CD4-positive, alpha-beta T cell treated with Interleukin-17A for 4 hours (primary cell): ENCODE results near the gene KCNH5.

ENCODE experiments used
- DNase-seq: peaks from one replicate; pipeline ENCODE4 v3.0.0-alpha.2; 2020; ENCODE audit warnings: mixed read lengths

Gene KCNH5

DNA sequence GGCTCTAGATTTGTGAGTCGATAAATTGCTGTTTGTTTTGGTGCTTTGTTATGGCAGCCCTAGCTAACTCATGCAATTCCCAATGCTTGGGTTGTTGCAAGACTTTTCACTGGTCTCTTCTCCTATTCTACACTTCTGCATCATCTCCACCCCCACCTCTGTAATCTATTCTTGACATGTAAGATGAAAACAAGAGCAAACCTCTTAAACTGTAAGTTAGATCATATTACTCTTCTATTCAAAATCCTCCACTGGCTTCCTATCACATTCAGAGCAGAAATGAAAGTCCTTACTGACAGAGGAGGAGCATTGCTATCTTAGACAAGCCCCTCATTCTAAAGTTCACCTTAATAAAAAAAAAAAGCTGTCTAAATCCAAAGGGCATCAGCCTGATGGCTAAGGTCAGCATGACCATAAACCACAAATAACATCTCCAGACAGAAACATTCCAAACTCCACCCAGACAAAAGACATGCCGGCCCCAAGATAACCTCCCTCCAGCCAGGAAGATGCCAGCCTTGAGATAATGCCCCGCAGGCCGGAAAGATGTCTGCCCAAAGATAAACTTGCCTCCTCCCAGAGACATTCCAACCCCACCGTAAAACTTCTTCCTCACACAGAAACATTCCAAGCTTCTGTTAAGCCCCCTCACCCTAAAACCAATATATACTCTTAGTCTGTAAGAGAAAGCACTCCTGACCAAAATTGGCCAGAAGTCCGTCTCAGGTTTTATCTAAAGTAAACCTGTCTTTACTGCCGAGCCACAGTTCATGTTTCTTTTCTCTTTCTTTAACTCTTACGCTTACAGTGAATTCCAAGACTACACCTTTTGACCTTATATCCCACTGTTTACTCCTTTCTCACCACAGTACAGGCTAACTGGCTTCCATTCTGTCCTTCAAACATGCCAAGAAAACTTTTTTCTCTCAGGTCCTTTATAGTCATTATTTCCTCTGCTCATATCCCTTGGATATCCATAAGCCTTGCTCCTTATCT lies 308.9 kb downstream of the KCNH5 start:
- no peak for DNase-seq

DNA sequence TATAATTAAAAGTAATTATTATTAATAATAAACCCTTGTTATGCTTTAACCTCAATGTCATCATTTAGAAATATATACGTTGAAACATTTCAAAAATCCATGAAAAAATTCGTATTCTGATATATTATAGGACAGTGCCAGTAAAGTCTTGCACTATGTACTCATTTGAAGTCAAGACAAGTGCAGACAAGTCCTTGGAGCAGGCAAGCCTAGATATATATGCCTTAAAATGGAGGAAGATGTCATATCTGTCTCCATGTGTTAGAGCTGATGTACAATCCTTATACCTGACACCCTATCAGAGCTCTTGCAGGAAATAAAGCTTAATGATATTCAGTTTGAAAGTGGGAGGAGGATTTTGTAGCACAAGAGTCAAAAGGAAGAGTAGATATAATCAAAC lies 310.4 kb downstream of the KCNH5 start:
- DNase-seq: no peak

DNA sequence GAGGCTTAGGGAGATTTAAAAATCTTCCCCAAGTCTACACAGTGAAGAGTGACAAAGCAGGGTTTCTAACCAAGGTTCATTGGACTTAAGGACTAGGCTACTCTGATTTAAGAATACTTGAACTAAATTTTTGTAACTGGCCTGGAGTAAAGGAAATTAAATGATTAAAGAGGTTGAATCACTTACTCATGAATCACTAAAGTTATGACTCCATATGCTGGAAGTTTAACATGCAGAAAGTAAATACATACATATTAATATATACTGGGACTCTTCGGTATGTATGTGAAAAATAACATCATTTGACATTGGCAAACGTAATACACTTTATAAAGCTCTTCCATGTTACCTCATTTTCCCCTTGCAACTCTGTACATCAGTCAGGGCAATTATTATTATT lies 322.9 kb downstream of the KCNH5 start:
- DNase-seq: no peak

DNA sequence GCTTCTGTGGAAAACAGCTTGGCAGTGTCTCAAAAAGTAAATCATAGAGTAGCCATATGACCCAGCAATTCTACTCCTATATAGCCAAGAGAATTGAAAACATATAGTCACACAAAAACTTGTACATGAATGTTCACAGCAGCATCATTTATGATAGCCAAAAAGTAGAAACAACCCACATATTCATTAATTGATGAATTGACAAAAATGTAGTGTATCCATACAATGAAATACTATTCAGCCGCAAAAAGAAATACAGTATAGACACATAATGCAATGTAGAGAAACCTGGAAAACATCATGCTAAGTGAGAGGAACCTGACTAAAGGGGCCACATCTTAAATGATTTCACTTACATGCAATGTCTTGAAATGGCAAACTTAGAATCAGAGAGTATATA lies 326.6 kb downstream of the KCNH5 start:
- no peak for DNase-seq

DNA sequence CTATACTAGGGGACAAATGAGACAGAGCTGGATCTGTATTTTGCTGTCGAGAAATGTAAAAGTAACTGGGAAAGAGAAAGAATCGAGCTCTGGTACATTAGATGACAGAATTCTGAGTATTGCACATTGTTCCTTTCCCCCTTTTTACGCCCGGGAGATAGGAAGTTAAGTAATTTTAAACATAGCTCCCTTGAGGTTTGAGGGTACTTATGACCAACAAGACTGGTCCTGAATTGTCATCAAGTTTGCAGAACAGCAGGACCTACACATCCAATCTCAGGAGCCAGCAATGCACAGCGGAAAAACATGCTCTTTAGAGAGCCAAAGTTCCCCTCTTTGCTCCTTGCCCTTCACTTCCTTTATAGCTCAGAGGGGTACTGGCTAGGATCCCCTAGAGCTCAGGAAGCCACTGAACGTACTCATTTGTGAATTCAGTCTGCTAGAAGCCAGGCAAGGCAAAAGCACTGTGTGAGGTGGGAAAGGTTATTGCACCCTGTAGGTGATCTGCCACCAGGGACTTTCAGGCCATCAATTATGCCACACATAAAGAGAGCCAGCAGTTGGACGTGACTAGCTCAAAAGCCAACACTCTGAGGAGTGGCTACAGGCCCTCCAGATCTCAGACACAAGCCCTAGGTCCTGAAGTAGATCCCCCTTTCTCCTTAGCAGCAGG lies 333.8 kb downstream of the KCNH5 start:
- no peak for DNase-seq

DNA sequence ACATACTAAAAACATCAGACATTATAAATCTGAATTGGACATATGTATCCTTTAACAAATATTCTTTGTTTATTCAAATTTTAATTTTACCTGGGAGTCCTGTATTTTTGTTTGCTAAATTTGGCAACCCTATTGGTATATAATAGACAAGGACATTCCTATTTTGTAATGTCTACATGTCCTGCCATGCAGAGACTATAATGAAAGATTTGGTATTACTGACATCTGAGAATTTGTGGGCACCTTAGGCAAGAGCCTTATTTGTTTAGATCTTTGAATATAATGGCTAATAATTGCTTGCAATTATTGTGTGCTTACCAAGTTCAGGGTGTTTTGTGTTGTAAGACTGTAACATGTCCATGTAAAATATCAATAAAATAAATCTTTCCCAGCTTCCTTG lies 334.4 kb downstream of the KCNH5 start:
- no peak for DNase-seq

DNA sequence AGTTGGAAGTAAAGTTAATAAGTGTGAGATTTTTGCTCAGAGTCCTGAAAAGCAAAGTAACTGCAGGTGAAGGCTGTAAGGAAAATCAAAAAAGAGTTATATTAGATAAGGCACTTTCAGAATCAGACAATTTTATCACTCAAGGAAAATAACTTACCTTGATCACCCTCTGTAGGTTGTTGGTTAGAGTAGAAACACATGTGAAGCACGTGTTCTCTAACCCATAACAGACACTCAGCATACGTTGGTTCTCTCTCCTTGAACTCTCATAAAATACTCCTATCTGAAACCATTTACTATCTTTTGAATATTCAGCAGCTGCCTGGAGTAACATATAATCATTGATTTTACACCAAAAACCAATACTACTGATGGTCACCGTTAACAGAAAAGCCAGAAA lies 335.5 kb downstream of the KCNH5 start:
- no peak for DNase-seq

DNA sequence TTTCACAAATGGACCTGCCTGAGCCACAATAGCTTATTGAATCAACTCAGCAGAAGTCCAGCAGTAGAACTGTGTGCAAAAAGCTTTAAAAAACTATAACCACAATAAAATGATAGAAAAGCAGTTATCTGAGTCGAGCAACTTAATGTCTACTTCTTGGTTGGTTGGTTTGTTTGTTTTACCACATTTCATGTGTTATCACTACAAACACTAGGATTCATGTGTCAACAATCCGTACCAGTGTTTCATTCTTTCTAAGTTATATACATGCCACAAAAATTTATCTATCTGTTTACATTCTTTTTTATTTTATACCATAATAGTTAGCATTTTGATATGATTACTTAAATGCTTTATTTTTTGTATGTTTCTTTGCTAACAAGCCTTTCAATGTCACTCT lies 339.0 kb downstream of the KCNH5 start:
- DNase-seq: no peak

DNA sequence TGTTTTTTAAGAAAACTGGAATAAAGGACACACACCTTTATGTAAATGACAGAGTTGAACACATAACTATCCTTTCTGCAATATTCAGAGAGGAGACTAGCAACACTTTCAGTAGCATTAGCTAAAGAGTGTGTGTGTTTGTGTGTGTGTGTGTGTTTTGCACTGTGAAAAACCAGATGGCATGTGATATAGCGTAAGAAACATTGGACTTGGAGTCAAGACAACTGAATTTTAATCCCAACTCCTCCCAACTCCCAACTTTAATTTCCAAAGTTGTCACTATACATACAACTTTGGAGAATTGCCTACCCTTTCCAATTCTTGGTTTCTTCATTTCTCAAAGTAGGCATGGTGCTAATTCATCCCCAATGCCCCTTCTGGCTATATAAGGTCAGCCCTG lies 347.8 kb downstream of the KCNH5 start:
- DNase-seq: no peak

DNA sequence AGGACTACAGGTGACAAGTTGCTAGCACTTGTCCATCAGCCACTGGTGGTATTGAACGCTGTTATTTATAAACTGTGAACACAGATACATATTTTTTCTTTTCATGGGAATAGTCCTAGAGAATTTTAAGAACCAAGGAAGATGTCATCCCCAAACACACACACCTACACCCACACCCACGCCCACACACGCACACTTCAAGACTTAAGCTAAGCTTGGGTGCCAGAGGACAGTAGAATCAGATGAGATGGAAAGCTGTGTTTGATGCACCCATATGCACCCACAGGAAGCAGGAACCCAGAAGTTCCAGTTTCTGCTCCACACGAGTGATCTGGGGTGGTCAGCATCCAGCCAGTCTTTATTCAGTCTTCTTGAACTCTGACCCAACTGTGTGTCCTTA lies 348.3 kb downstream of the KCNH5 start:
- DNase-seq: no peak

DNA sequence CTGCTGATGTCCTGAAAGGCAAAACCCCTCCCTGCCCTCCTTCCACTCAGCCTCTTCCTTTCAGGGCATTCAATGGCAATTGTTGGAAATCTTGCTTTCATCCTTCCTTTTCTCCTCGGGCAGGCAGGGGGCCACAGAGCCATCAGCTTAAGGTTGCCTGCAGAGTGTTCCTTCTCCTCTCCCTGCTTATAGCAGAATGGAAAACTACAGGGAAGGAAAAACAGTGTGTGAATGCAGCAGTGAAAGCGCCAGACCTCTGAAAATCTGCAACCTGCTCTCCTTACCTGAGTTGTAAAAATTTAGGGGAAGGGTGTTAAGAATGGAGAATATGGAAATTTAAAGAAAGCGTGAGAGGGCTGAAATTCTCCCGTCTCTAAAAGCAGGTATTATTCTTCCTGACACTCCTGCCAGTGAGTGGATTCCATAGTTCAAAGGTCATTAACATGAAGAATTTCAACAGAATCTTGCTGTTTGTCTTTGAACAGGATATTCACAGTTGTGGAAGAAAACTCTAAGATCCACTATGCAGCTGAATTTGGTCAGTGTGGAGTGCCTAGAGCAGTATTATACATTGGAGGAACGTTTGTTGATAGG lies 348.8 kb downstream of the KCNH5 start:
- no peak for DNase-seq

DNA sequence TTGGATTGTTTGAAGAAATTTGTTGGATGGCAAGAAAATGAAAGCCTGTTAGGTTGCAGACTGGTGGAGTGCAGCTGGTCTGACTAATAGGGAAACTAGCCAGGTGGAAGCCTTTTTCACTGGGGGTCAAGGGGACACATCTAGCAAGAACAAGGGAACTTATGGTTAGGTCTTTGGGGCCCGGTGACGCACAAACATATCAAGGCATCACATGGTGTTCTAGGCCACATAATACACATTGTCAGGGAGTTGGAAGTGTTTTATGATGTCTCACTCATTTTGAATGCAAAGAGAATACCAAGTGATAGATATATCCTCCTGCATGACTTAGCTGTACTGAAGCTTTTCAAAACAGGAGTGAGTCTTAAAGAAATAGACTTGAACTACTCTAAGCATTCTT lies 351.2 kb downstream of the KCNH5 start:
- DNase-seq: no peak

DNA sequence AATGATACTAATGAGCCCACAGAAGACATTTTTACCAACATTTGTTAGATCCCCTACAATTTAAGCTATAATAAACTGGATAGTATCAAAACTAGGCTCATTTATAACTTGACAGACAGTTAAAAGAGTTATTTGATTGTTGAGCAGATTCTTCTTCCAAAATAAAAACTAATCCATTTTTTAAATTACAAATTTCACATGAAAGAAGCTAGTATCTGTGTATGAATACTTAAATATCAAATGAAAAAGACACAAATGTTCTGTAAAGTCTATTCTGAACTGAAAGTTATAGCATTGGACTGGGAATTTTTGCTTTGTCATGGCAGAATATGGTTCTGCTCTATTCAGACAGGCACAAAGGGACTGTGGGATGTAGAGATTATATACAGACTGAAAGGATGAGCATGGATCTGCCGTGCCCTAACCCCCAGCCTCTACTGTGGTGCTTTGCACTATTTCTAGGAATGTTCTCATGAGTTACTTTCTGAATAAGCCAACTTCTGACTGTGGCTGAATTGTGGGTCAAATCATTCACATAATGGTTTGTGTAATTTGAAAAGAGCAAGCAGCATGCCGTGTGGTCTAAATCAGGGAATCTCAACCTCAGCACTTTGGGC lies 352.7 kb downstream of the KCNH5 start:
- DNase-seq: no peak

DNA sequence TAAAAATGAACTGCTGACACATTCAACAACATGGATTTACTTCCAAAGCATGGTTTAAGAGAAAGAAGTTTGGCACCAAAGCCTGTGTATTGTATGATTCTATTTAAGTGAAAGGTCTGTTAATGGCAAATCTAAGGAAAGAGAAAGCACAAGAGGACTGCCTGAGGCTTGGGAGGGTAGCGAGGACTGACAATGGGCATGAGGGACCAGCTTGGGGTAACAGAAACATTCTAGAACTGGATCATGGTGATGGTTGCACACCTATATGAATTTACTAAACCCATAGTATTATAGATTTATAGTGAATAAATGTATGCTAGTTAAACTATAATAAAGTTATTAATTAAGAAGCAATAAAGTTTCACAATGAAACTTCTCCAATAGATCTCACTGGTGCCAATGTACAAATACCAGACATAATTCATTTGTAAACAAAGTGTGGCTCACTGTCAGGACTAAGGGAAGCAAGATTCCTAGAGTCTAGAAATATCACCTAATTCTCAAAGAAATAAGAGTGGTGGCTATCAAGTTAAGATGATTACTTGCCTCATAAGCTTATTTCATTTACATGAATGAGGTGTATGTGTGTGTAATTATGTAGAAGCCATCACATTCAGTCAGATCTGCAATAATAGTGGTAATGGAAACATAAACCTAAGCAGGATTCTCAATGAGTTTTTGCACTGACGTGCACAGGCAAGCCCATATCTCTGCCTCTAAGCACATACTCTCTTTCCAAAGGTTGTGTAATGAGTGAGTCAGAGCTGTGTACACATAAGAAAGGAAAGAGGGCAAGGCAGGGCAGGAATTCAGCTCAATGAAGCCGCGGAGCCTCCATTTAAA lies 353.4 kb downstream of the KCNH5 start:
- DNase-seq: no peak

DNA sequence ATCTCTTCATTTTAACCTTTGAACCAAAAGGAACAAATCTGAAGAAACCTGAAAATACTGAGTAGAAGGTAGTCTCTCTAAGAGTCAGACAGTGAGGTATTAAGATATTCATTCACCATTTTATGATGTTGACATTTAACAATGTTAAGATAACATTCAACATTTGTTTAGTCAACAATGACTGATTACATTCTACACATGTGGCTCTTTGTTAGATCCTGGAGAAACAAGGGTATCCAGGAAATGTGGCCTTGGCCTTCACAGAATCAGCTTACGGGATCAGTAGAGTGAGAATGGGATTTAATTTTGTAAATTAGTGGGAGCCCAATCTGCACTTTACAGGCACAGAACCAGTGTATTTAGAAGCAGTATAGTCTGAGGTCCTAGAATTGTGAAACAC lies 355.5 kb downstream of the KCNH5 start:
- no peak for DNase-seq

DNA sequence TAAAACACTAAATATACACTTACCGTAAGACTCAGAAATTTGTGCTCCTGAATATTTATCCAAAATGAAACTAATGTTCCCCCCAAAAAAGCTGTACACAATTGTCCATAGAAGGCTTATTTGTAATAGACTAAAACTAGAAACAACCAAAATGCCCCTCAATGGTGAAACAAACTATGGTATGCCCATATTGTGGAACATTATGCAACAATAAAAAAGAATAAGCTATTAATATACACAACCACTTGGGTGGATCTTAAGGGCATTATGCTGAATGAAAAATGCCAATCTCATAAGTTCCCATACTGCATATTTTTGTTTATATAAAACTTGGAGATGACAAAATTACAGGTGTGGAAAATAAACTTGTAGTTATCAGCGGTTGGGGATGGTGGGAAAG lies 357.4 kb downstream of the KCNH5 start:
- no peak for DNase-seq

DNA sequence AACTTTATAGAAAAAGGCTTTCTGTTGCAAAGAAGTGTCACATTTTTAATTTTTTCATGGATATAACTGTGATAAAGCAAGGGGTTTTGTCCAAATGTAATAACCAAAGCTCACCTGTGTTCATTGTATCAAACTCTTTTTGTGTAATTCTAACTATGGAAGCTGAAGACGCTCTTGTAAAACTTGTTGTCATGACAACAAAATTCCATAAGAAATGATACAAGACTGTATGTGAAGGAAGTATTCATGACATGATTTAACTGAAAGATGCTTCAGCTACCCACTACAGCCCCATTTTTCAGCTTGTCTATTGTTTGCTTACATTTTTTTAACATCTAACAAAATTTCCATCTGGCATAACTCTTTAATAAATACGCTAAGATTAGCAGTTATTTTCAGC lies 360.9 kb downstream of the KCNH5 start:
- no peak for DNase-seq

DNA sequence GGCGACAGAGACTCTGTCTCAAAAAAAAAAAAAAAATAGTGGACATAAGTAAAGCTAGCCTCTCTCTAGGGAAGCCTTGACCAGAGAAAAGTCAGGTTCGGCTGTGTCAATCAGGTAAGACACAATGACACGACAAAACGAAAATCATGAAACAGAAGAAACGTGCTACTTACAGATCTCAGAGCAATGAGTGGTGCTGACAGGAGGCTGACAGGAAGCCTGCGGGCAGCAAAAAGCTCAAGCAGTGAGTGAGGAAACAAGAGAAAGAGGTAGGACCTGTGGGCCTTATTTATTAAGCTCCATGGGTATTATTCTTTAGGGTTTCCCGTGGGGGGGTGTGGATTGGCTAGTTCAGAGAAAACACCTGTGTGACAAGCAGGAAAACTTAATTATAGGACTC lies 363.1 kb downstream of the KCNH5 start:
- no peak for DNase-seq

DNA sequence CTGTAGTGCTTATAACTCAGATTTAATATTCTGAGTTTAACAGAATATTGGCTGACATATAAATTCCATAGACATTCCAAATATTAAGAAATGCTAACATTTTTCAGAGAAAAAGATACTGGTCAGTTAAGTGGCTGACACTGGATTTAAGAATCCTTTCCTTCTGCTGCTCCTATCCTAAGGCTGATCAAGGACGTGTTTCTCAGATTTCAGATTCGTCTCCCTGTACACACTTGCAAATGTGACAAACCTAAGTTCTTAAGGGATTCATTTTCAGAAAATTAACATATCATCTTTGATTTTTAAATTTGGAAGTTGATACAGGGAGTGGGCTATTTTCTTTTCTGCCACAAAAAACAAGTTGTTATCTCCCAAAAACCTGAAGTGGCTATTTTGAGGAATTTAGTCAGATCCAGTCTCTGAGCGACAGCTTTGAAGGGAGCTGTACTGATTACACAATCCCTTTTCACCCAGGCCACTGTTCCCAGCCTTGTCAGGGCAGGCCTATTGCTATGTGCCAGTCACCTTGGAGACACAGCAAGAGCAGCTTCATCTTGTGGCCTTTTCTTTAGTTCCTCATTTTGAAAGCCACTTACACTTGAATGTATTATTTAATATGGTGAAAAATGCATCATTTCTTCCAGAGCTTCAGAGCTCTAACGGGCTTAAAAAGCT lies 370.6 kb downstream of the KCNH5 start:
- DNase-seq: no peak

DNA sequence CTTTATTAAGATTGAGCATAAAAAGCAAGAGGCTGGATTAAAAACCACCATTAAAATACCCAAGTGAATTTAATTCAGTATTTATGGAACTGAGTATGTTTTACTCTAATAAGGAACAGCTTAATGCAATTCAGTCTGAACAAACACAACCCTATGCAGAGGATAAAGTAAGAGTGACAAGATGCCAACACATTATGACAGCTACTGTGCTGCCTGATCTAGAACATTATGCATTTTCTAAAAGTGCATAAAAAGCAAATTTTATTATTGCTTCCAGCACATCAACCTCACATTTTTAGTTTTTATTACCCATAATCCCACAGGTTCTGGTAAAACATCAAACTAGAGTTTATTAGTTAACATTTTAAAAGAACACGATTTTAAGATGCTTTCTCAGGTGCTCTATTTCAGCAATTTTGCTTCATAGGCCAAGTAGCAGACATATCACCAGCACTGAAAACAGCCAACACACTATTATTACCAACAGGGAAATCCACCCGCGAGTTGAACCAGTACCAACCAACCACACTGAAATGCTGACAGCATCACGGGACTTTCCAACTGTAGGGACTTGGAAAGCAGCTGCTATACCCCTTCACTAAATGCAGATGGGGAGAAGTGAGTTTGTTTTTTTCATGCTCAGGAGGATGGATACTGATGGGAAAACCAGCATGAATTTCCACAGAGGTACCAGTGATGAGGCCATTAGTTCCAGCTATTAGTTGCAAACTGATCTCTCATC lies 372.1 kb downstream of the KCNH5 start:
- DNase-seq: no peak

DNA sequence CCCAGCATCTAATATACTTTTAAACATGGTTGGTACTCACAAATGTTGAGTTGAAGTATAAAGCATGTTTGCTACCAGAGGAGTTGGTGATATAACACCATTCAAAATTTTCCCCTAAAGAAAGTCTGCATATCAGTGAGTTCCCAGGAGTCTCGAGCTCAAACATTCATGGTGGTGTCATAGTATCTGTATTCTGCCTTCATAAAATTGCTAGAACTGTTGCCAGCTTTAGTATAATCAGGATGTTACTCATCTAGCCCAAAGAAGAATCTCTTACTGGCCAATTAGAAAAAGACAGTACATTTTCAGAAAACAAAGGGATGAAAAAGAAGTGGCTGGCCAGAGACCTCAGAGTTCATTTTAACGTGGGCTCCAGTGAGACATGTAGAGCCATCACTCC lies 374.7 kb downstream of the KCNH5 start:
- no peak for DNase-seq
